KOPT-K1 (cell line): ENCODE measurements around the gene TRIM62.
"Not testable (repeated sequence)": the region's sequence is repeated elsewhere in the genome, so short reads cannot be mapped to it uniquely, and the experiment has no call there.

ENCODE experiments used
- H3K27ac ChIP-seq: fragments of 200-600 bp; sonication (generic); 2 replicates; pipeline ENCODE4 v1.5.1; 2016; ENCODE audit warnings: antibody characterized with exemption, mild to moderate bottlenecking, low read depth, low read length; ENCODE audit not compliant: poor library complexity, severe bottlenecking
- H3K36me3 ChIP-seq: fragments of 200-600 bp; sonication (generic); 2 replicates; pipeline ENCODE4 v1.5.1; 2017; ENCODE audit warnings: antibody characterized with exemption, mild to moderate bottlenecking, low read length, moderate library complexity; ENCODE audit not compliant: insufficient read depth
- H3K9me3 ChIP-seq: fragments of 200-600 bp; sonication (generic); 2 replicates; pipeline ENCODE4 v1.5.1; 2017; ENCODE audit warnings: antibody characterized with exemption, low read length, mild to moderate bottlenecking; ENCODE audit not compliant: insufficient read depth, poor library complexity, severe bottlenecking

Gene TRIM62

DNA sequence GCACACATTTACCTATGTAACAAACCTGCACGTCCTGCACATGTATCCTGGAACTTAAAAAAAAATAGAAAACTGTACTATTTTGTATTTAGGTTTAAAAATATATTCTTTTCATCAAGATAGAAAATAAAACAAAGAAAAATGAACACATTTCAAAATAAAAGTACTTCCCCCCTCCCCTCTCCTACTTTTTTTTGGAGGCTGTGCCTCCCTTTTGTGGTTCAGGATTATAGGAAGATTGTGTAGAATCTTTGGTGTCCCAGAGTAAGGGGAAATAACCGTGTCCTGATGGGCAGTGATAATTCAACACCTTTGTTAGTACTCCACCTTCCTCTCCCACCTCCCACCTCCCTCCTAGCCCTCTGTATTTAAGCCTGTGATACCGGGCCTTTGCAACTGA is 40.1 kb downstream of the TRIM62 start:
- no peaks in the 10 kb centered on the region for H3K9me3 ChIP-seq
- H3K27ac ChIP-seq: no peak overlapping the region
- peaks cover 24% of the 10 kb centered on the region; the same call in 1 of the 2 replicates for H3K36me3 ChIP-seq

DNA sequence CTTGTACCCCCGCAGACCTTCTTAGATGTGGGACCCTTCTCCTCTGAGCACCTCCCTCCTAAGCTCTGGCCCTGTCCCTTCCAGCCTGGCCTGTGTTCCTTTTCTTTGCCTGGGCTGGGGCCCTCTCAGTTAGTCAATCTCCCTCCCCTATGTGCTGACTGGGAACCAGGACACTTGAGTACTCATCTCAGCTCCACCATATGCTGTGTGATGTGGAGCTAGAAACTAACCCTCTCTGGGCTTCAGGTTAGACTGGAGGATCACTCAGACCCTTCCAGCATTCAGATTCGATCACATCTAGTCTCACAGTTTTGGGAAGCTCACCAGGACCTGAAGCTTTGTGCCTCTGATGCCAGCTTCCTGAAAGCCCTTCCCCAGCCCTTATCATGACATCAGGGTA is 40.6 kb downstream of the TRIM62 start:
- peaks cover 18% of the 10 kb centered on the region; the same call in 1 of the 2 replicates for H3K36me3 ChIP-seq
- H3K9me3 ChIP-seq: no peaks in the 10 kb centered on the region
- H3K27ac ChIP-seq: no peak overlapping the region

DNA sequence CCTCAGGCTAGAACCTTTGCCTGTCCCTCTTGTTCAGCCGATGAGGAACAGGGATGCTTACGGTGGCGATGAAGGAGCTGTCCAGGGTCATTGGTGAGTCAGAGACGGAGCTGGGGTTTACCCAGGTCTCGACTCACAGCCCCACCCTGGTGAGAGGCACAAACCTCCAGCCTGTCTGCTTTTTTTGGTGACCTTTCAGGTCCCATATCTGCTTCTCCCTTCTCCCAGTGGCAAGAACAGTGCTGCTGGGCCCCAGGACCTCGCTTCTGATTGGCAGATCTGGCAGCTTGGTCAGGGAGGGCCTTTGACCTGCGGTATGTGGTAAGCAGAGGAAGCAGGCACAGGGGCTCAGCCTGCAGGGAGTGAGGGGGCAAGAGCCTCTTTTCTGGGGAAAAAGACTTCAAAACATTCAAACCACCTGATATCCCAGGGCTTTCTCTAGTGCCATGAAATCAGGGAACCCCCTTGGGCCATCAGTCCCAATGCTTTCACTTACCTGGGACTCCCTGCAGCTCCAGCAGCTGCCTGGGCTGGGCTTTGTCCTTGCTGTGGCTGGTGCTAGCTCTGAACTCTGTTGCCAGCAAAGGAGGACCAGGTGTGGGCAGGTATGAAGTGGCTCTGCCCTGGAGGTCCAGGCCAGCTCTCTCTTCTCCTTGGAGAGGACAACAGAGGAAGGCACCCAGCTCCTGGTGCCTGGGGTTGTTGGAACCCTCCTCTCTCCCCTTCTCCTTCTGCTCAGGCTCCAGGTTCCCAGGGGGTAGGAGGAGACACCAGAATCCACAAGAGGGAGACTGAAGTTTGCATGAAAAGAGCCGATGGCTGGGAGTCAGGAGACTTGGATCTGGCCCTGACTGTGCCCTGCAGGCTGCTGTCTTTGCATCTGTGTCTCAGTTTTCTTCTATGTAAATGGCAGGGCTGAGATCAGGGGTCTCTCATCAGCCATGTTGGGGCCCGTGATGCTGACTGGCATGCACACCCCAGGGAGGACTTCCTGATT is 41.4 kb downstream of the TRIM62 start:
- no peaks in the 10 kb centered on the region for H3K9me3 ChIP-seq
- H3K27ac ChIP-seq: no peak overlapping the region
- H3K36me3 ChIP-seq: peaks cover 11% of the 10 kb centered on the region; the same call in 1 of the 2 replicates

DNA sequence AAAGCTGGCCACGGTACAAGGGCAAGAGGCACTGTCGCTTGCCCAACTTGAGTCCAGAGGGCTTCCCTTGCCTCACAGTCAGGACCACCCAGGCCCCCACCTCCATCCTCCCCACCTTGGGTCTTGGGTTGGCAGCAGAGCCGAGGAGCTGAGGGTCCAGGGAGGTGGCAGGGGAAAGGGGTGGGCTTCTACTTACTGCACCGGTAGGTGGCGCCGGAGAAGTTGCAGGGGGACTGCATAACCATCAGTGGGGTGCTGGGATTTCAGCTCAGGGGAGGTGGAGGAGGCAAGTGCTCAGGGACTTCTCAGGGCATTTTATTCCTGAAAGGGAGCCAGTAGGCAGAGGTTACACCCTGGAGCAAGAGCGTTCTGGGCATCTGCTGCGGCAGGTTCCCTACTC is 44.0 kb downstream of the TRIM62 start:
- Histone ChIP-seq H3K9me3 (no peaks in the 10 kb centered on the region), H3K36me3 (no peaks in the 10 kb centered on the region), H3K27ac (no peak overlapping the region)

DNA sequence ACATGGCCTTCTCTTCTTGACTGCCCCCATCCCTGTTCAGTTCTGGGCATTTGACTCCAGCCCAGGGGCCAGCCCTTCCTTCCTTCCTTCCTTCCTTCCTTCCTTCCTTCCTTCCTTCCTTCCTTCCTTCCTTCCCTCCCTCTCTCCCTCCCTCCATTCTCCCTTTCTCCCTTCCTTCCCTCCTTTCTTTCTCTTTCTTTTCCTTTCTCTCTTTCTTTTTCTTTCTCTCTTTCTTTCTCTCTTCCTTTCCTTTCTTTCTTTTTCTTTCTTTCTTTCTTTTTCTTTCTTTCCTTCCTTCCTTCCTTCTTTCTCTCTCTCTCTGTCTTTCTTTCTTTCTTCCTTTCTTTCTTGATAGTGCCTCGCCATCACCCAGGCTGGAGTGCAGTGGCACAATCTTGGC is 45.8 kb downstream of the TRIM62 start:
- H3K9me3 ChIP-seq, H3K27ac ChIP-seq, H3K36me3 ChIP-seq: not testable (repeated sequence)

DNA sequence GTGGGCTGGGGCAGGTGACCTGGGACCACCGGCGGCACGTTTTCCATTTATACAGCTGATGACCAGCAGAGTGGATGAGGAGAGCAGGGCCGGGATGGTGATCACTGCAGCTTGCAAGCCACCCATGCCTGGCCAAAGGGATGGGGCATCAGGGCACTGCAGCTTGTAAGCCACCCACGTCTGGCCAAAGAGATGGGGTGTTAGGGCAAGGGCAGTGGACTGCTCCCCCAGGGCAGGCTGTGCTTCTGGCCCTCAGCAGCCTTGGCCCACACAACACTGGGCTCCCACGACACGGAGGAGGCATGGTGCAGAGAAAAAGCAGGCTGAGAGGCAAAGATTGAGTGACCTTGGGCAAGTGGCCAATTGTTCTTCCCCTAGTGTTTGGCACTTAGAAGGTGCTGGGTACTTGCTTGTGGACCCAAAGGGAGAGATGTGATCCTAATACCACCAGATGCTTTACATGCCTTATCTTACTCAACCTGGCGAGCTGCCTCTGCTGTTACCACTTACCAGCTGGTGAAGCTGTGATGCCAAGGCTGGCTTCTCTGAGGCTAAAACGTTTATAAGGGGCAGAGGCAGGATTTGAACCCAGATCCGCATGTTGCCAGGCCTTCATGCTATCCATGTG is 48.3 kb downstream of the TRIM62 start:
- H3K36me3 ChIP-seq: no peaks in the 10 kb centered on the region
- no peaks in the 10 kb centered on the region for H3K9me3 ChIP-seq
- H3K27ac ChIP-seq: no peak overlapping the region

DNA sequence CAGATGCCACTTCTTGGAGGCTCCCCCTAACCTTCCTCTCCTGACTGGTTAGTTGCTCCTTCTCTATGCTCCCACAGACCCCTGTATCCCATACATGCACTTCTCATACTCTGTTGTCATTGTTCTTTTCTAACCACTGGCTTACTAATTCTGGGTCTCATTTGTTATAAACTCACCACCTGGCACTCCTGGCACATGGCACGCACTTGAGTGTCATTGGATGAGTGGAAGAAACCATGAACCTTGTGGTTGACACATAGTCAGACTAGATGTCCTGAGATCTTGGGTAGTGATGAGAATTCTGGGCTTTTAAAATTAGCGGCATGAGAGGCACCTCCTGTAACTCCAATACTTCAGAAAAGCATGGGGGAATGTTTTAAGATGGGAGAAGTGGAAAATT is 49.3 kb downstream of the TRIM62 start:
- no peaks in the 10 kb centered on the region for H3K36me3 ChIP-seq
- H3K27ac ChIP-seq: no peak overlapping the region
- H3K9me3 ChIP-seq: no peaks in the 10 kb centered on the region

DNA sequence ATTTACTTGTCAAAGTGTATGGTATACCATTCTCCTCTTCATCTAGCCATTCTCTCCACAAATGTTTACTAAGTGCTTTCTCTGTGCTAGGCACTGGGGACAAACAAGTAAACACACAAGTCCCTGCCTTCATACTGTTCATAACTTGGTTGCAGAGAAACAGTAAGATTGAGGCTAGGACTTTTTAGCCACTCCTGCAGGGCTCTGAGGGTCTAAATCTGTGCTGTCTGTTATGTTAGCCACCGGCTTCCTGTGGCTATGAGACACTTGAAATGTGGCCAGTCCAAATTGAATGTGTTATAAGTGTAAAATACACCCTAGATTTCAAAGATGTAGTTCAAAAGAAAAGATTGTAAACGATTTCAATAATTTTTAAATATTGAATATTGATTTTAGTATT is 50.7 kb downstream of the TRIM62 start:
- Histone ChIP-seq H3K27ac (no peak overlapping the region), H3K36me3 (no peaks in the 10 kb centered on the region), H3K9me3 (no peaks in the 10 kb centered on the region)

DNA sequence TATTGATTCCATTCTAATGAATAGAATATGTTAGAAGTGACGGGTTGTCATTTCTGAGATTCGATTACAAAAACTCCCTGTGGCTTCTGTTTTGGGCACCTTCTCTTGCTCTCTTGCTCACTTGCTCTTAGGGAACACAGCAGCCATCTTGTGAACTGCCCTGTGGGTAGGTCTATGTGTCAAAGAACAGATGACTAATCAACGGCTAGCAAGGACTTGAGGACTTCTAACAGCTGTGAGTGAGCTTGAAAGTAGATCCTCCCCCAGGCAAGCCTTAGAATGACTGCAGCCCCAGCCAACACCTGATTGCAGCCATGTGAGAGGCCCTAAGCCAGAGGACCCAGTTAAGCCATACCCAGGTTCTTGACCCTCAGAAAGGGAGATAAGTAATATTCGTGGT is 51.5 kb downstream of the TRIM62 start:
- H3K9me3 ChIP-seq: no peaks in the 10 kb centered on the region
- no peaks in the 10 kb centered on the region for H3K36me3 ChIP-seq
- no peak overlapping the region for H3K27ac ChIP-seq

DNA sequence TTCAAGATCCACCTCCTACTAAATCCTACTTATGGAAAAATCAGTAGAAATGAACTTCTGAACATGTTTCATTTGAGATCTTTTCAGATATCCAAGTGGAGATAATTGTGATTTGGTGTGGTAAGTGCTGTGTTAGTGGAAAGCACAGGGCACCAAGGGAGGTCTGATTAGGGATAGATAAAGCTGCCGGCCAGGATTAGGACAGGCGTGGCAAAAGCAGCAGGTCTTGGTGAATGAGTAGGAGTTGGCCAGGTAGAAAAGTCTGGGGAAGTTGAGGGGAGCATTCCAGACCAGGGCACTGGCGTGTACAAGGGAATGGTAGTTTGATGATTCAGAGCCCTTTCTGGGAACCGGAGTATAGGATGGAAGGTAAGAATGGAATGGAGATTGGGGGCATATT is 53.1 kb downstream of the TRIM62 start:
- Histone ChIP-seq H3K36me3 (no peaks in the 10 kb centered on the region), H3K9me3 (no peaks in the 10 kb centered on the region), H3K27ac (peak overlapping the region; percentile 95)

DNA sequence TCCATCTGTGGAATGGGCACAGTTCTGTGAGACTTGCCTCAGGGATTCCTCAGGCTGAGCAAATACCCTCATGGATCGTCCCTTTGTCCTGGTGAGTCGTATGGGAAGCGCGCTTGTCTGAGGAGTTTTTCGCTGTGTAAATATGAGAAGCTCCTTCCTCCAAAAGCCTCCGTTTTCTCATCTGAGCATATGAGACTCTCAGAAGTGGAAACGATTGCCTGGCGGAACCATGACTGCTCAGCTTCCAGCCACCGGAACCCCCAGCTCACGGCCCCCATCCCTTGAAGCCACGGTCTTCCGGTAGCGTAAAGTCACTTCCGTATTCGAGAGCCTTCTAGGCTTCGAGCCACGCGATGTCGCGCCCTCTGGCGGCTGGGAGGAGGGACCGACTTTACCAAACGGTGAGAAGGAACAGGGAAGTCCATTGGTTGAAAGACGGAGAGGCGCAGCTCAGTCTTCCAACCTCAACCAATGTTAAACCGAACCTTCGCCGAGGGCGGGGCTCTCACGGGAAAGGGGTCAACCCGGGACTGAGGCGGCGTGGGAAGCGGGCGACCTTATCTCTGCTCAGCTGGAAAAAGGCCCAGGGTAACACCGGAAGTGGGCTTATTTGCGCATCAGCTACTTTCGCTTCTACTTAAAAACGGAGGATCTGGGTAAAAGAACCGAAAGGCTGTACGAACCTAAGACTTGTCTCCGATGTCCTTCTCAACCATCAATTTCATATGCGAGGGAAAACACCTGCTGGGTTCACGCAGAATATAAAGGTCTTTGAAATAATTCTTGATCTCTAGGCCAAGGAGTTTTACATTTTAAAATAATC is 54.6 kb downstream of the TRIM62 start:
- Histone ChIP-seq H3K36me3 (no peaks in the 10 kb centered on the region), H3K27ac (peak overlapping the region; percentile 95)

DNA sequence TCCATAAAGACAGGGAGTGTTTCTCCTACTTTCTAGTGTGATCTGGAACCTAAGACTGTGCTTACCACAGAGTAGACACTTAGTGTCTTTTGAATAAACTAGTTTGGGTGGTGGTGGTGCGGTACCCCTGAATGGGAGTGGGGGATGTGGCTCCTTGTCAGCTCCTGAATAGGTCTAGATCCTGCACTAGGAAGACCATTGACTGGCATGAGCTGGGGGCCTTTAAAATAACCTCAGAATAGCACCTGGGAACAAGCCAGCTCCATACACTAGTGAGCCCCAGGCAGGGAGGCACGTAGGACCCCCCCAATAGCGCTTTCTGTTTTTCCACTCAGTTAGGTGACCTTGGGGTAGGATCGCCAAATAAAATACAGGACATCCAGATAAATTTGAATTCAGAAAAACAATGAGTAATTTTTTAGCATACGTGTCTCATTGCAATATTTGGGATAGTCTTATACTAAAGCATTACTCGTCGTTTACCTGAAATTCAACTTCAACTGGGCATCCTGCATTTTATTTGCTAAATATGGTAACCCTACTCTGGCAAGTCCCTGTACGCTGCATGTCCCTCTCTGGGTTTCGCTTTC is 55.3 kb downstream of the TRIM62 start:
- Histone ChIP-seq H3K27ac (peak overlapping the region; percentile 95), H3K9me3 (no peaks in the 10 kb centered on the region), H3K36me3 (no peaks in the 10 kb centered on the region)

More for the DNA sequence above, 54.6 kb downstream of the TRIM62 start:
- no peaks in the 10 kb centered on the region for H3K9me3 ChIP-seq

DNA sequence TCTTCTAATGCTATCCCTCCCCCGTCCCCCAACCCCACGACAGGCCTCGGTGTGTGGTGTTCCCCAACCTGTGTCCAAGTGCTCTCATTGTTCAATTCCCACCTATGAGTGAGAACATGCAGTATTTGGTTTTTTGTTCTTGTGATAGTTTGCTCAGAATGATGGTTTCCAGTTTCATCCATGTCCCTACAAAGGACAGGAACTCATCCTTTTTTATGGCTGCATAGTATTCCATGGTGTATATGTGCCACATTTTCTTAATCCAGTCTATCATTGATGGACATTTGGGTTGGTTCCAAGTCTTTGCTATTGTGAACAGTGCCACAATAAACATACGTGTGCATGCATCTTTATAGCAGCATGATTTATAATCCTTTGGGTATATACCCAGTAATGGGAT is 57.2 kb downstream of the TRIM62 start:
- H3K27ac ChIP-seq, H3K36me3 ChIP-seq, H3K9me3 ChIP-seq: not testable (repeated sequence)

DNA sequence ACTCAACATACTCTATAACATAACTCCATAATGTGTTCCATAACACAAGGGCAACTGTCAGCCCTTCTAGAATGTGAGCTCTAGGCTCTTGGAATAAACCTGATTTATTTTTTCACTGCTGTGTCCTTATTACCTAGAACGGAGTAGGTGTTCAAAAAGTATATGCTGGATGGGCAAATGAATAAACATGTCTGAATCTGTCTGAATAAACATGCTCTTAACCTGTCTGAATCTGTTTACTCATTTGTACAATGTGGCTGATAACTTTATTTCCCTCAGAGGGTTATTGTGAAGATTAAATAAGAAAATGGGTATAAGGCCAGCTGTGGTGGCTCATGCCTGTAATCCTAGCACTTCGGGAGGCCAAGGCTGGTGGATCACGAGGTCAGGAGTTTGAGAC is 58.6 kb downstream of the TRIM62 start:
- no peaks in the 10 kb centered on the region for H3K36me3 ChIP-seq
- H3K27ac ChIP-seq: no peak overlapping the region
- no peaks in the 10 kb centered on the region for H3K9me3 ChIP-seq
